GM13977 (cell line): Measurements from ENCODE around the gene CREB3L2.

Experiments
- DNase-seq: peaks from one replicate; pipeline ENCODE4 v3.0.0; 2012; ENCODE audit warnings: low spot score
- CTCF ChIP-seq: IDR thresholded peaks from 2 replicates; pipeline ENCODE4 v1.5.1; 2012; ENCODE audit warnings: mild to moderate bottlenecking, control low read depth; ENCODE audit not compliant: insufficient read depth; ENCODE audit errors: extremely low read depth, missing control alignments
- in situ Hi-C: fragments of 300-500 bp; cut with MboI; formaldehyde crosslinking; loops from one replicate; pipeline ENCODE4 v1.12.0; 2022; ENCODE audit warnings: low sequenced_read_pairs, low pct_unique_long_range_greater_than_20kb, mixed read lengths, inconsistent platforms; ENCODE audit not compliant: unreplicated experiment

CREB3L2 gene

DNA sequence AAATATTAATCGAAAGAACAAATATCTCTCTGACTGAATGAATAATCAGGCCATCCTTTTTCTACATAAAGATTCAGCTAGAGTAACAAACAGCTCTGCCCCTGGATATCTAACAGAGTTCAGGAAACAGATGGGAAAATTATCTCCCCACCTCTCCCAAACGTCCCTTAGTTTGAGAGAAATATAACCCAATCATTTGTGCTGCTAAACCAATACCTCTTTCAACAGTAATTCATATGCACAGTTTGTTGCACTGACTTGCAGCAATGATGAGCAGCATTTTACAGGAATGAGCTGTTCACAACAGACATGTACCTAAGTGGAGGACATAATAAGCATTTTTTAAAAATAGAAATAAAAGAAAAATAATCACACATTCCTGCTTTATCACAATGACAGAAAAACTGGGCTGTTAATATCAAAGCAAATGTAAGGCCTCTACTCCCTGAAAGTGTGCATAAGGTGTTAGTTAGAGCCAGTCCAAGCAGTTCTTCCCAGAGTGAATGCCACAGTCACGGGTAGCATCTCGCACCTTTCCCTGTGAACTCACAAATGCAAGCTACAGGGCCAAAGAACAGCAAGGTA, 2.3 kb downstream of the CREB3L2 start:
- TF ChIP-seq CTCF = no peak
- in situ Hi-C loops = loop anchor here (10.0 kb wide), 1 partner anchor 345 kb away; no protein-coding TSS in a partner anchor
- DNase-seq = no peak

DNA sequence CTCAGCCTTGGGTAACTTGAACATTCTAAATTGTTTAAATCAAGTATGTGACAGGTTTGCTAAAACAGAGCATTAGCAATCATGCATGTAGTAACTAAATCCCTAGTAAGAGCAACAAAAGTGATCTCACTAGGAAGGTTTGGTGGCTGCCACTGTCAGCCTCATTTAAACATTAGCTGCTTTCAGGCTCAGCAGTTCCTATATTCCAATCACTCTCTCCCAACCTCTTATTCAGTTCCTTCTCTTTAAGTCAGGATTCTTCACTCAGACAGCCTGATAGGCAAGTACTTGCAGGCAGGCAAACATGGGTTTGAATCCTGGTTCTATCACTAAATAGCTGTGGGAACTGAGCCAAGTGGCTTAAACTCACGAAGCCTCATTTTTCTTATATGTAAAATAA, 3.6 kb downstream of the CREB3L2 start:
- in situ Hi-C loops = no loop called here
- no peak for TF ChIP-seq CTCF

DNA sequence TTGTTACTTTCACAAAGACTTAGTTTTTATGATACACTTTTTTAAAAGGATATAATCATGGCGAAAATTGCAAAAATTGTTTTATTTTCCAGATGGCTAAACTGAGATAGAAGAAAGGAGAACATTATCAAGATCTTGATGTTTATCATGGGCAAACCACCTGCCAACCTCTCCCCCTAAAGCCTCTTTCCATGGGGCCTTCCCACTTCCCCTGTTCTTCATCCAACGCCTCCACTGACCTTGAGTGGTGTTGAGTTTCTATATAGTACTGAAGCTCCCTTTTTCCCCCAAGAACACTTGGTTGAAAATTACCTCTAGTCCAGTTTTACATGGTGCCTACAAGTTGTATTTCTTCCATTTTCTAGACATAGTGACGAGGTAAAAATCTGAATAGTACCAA, 5.0 kb downstream of the CREB3L2 start:
- no peak for TF ChIP-seq CTCF
- DNase-seq = no peak
- in situ Hi-C loops = no loop called here

More for the DNA sequence above, 3.6 kb downstream of the CREB3L2 start:
- DNase-seq = no peak

DNA sequence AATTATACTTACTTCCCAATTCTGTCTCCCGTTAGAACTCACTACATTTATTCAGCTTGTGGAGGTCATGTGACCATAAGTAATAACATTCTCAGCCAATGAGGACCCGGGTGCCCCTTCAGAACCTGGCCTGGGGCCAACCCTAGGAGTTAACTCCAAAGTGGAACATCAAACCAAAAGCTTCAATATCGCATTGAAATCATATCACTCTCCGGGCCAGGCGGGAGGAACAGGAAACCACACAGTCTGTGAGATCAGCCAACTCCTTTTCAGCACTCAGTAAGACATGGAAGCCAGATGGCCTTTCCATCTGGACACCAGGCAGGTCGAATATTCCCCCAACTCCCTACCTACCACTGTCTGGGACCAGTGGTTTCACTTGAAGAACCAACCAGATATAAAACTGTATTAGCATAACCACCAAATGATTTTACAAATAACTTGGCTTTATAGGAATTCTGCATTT, 5.5 kb downstream of the CREB3L2 start:
- no peak for TF ChIP-seq CTCF
- DNase-seq = no peak
- in situ Hi-C loops = no loop called here

- DNase-seq = no peak
- in situ Hi-C loops = no loop called here
- TF ChIP-seq CTCF = no peak
Observed at GRCh38 chr7:137994216-137994615, 7.7 kb downstream of the CREB3L2 start.

DNA sequence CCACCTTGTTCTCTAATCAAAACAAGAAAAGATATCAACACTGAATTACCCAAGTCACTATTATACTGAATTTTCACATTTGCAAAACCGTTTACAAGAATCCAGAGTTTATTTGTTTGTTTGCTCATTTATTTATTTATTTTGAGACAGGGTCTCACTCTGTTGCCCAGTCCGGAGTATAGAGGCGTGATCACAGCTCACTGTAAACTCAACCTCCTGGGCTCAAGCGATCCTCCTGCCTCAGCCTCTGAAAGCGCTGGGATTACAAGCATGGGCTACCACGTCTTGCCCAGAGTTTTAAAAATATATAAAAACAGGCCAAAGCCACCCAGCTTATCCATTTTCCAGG, 8.5 kb downstream of the CREB3L2 start:
- TF ChIP-seq CTCF = no peak
- in situ Hi-C loops = no loop called here
- DNase-seq = no peak
